ENCODE measurements around the gene BET1. TPM values are rescaled to one million over a fixed set of nuclear protein-coding genes. Genes with fewer than 3 reads are reported as not detected.

The BET1 gene
- total RNA-seq, 1 experiment from 2014 or later = 54.4 TPM

DNA sequence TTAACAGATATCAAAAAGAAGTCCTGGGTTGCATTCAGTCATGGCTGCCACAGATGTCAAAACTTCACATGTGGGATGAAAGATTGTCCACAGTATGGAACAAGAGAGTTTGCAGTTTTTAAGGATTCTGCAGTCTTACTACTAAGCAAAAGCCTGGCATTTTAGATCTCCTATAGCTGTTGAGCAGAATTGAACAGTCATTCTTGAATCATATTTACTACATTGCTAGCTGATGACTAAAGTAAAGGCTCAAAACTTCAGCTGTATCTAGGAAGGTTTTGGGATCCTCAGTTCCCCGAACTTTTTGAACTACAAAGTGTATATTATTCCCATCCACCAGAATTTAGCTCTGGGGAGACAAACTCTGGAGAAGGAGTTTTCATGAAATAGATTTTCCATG, 31.0 kb downstream of the BET1 start:
- no peak for DNase-seq (ENCODE audit: unreplicated experiment)
- ChIA-PET POLR2A (no interaction called here), CTCF (interaction anchor here (0.7 kb wide), 1 partner anchor 14 kb away, joined by 3 read pairs; no protein-coding TSS in a partner anchor)
- Mint-ChIP-seq H3K36me3 (ENCODE audit: insufficient read depth, unreplicated experiment) (no peaks in the 10 kb centered on the region), H3K4me3 (ENCODE audit: unreplicated experiment) (no peak overlapping the region), H3K4me1 (ENCODE audit: insufficient read depth, unreplicated experiment) (no peaks in the 10 kb centered on the region), H3K9me3 (ENCODE audit: unreplicated experiment) (no peaks in the 10 kb centered on the region), H3K27ac (ENCODE audit: low read depth, unreplicated experiment) (no peak overlapping the region), H3K27me3 (ENCODE audit: insufficient read depth, unreplicated experiment) (no peaks in the 10 kb centered on the region)
- intact Hi-C loops (cut with micrococcal nuclease) = no loop called here
- TF ChIP-seq, protein P1, sequence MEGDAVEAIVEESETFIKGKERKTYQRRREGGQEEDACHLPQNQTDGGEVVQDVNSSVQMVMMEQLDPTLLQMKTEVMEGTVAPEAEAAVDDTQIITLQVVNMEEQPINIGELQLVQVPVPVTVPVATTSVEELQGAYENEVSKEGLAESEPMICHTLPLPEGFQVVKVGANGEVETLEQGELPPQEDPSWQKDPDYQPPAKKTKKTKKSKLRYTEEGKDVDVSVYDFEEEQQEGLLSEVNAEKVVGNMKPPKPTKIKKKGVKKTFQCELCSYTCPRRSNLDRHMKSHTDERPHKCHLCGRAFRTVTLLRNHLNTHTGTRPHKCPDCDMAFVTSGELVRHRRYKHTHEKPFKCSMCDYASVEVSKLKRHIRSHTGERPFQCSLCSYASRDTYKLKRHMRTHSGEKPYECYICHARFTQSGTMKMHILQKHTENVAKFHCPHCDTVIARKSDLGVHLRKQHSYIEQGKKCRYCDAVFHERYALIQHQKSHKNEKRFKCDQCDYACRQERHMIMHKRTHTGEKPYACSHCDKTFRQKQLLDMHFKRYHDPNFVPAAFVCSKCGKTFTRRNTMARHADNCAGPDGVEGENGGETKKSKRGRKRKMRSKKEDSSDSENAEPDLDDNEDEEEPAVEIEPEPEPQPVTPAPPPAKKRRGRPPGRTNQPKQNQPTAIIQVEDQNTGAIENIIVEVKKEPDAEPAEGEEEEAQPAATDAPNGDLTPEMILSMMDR (IDR thresholded peaks at IDR 0.05; ENCODE audit: unreplicated experiment) = no peak
- no TSS peak for BruUV-seq (replicated peaks)

DNA sequence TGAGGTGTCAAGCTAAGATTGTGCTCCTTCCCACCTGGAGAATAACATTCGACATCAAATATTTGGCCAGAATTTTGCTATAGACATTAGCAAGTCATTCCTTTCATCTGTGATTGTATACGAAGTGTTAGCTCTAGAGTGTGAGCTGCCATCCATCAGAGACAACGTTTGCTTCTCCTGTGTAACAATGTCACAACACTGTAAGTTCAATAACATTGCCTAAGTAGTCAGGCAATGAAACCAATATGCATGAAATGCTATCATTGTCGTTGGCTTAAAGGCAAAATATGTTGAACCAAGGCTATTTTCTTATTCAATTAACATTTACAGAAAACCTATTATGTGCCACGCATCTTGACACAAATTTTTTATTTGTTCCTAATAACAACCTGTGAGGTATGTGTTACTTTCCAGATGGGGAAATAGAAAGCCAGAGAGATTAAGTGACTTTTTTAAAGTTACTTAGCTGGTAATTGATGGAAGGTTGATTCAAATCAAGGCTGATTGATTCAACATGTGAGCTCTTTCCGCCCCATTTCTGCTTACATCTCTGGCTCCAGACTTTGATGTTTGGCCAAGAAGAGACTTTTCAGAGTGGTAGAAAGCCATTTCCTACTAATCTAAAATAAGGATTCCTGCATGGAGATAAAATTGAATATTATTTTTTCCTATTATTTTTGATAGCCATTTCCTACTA, 32.0 kb downstream of the BET1 start:
- TF ChIP-seq, protein P1 (IDR thresholded peaks at IDR 0.05; ENCODE audit: unreplicated experiment) = no peak
- POLR2A ChIA-PET = no interaction called here
- intact Hi-C loops (cut with micrococcal nuclease) = no loop called here
- Mint-ChIP-seq H3K27me3 (ENCODE audit: insufficient read depth, unreplicated experiment) (no peaks in the 10 kb centered on the region), H3K36me3 (ENCODE audit: insufficient read depth, unreplicated experiment) (no peaks in the 10 kb centered on the region), H3K4me3 (ENCODE audit: unreplicated experiment) (no peak overlapping the region), H3K4me1 (ENCODE audit: insufficient read depth, unreplicated experiment) (no peaks in the 10 kb centered on the region), H3K9me3 (ENCODE audit: unreplicated experiment) (no peaks in the 10 kb centered on the region), H3K27ac (ENCODE audit: low read depth, unreplicated experiment) (no peak overlapping the region)
- no TSS peak for BruUV-seq (replicated peaks)
- CTCF ChIA-PET = no interaction called here
- DNase-seq (ENCODE audit: unreplicated experiment) = no peak

DNA sequence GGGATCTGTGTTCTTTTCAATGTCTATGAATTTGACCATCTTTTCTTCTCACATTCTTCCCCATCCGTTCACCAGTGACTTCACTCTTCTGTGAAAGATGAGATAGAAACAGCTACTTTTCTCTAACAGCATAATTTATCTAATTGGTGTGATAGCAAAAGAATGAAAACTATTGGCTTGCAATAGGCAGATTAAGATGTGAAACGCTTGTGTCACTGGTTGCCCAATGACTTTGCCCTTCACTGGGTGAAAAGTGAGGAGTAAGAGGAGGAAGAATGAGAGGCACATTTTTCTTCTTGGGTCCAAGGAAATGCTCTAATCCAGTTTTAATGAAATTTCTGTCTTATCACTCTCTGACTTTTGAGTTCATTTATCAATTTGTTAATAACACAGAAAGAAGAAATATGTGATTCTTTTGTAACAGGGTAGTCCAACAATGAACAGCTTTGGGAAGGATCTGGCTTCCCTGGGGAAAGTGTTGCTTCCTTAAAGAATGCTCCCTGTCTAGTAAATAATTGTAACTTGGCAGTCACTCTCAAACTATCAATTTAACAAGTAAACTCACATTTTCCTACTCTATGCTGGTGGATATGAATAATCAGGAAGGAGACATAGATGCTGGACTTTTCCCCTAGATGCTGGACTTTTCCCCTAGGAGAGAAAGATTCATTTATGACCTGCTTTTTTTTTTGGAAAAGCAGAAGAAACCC, 35.1 kb downstream of the BET1 start:
- ChIA-PET CTCF (no interaction called here), POLR2A (no interaction called here)
- no peaks in the 10 kb centered on the region for H3K27me3 Mint-ChIP-seq (ENCODE audit: insufficient read depth, unreplicated experiment)
- no peak overlapping the region for H3K27ac Mint-ChIP-seq (ENCODE audit: low read depth, unreplicated experiment)
- no peaks in the 10 kb centered on the region for H3K4me1 Mint-ChIP-seq (ENCODE audit: insufficient read depth, unreplicated experiment)
- no peak for DNase-seq (ENCODE audit: unreplicated experiment)
- TF ChIP-seq, protein P1 (IDR thresholded peaks at IDR 0.05; ENCODE audit: unreplicated experiment) = no peak
- no peaks in the 10 kb centered on the region for H3K36me3 Mint-ChIP-seq (ENCODE audit: insufficient read depth, unreplicated experiment)
- intact Hi-C loops (cut with micrococcal nuclease) = no loop called here
- no TSS peak for BruUV-seq (replicated peaks)
- no peak overlapping the region for H3K4me3 Mint-ChIP-seq (ENCODE audit: unreplicated experiment)
- no peaks in the 10 kb centered on the region for H3K9me3 Mint-ChIP-seq (ENCODE audit: unreplicated experiment)

DNA sequence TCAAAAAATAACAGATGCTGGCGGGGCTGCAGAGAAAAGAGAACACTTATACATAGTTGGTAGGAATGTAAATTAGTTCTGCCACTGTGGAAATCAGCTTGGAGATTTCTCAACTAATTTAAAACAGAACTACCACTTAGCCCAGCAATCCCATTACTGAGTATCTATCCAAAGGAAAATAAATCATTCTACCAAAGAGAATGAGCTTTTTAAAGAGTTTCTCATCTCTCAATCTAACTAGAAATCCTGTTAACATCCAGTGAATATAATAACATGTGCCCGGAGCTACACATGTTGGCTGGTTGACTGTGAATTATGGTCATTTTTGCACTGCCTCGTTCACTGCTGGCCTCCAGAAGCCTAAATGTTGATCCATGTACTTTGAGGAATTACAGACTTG, 39.3 kb downstream of the BET1 start:
- intact Hi-C loops (cut with micrococcal nuclease) = no loop called here
- Mint-ChIP-seq H3K27ac (ENCODE audit: low read depth, unreplicated experiment) (no peak overlapping the region), H3K4me1 (ENCODE audit: insufficient read depth, unreplicated experiment) (no peaks in the 10 kb centered on the region), H3K9me3 (ENCODE audit: unreplicated experiment) (no peaks in the 10 kb centered on the region), H3K36me3 (ENCODE audit: insufficient read depth, unreplicated experiment) (no peaks in the 10 kb centered on the region), H3K4me3 (ENCODE audit: unreplicated experiment) (no peak overlapping the region), H3K27me3 (ENCODE audit: insufficient read depth, unreplicated experiment) (no peaks in the 10 kb centered on the region)
- no peak for DNase-seq (ENCODE audit: unreplicated experiment)
- POLR2A ChIA-PET = interaction anchor here (1.3 kb wide), 1 partner anchor 10 kb away, joined by 3 read pairs; no protein-coding TSS in a partner anchor
- TF ChIP-seq, protein P1 (IDR thresholded peaks at IDR 0.05; ENCODE audit: unreplicated experiment) = no peak
- CTCF ChIA-PET = no interaction called here
- no TSS peak for BruUV-seq (replicated peaks)

All from MCF 10A (cell line).